Activated naive CD8-positive, alpha-beta T cell treated with anti-CD3 and anti-CD28 coated beads for 36 hours (primary cell): ENCODE data around the gene ZSCAN5B. TPM values are rescaled to one million over a fixed set of nuclear protein-coding genes. Genes with fewer than 3 reads are reported as not detected.
"Not testable (repeated sequence)": the region's sequence is repeated elsewhere in the genome, so short reads cannot be mapped to it uniquely, and the experiment has no call there.

Experiments
- DNase-seq: peaks from one replicate; pipeline ENCODE4 v3.0.0; 2021
- H3K27ac Mint-ChIP-seq: one replicate; pipeline ENCODE4 v1.8.0; 2022; ENCODE audit warnings: mild to moderate bottlenecking, moderate library complexity, mixed read lengths
- H3K27me3 Mint-ChIP-seq: one replicate; pipeline ENCODE4 v1.8.0; 2022; ENCODE audit warnings: mild to moderate bottlenecking, mixed read lengths
- H3K36me3 Mint-ChIP-seq: one replicate; pipeline ENCODE4 v1.8.0; 2021; ENCODE audit warnings: mild to moderate bottlenecking, mixed read lengths
- H3K4me1 Mint-ChIP-seq: one replicate; pipeline ENCODE4 v1.8.0; 2021; ENCODE audit warnings: mixed read lengths
- H3K4me3 Mint-ChIP-seq: one replicate; pipeline ENCODE4 v1.8.0; 2022; ENCODE audit warnings: mild to moderate bottlenecking, moderate library complexity, mixed read lengths
- H3K9me3 Mint-ChIP-seq: one replicate; pipeline ENCODE4 v1.8.0; 2022; ENCODE audit warnings: mixed read lengths
- total RNA-seq, 2 experiments: library from RNA; stranded (reverse); gene quantifications; one replicate each; pipeline ENCODE4 v1.2.3, GENCODE V29; 2021

Gene ZSCAN5B
- not detected for total RNA-seq

GRCh38 chr19:56197646-56198045 is at the start of gene ZSCAN5B:
Gene ZSCAN5B (minus strand): TSS chr19:56197783. CDS start chr19:56193052, 4,731 bp downstream.
- H3K4me3 Mint-ChIP-seq, H3K36me3 Mint-ChIP-seq, H3K4me1 Mint-ChIP-seq, H3K27ac Mint-ChIP-seq, DNase-seq, H3K27me3 Mint-ChIP-seq, H3K9me3 Mint-ChIP-seq: not testable (repeated sequence)

DNA sequence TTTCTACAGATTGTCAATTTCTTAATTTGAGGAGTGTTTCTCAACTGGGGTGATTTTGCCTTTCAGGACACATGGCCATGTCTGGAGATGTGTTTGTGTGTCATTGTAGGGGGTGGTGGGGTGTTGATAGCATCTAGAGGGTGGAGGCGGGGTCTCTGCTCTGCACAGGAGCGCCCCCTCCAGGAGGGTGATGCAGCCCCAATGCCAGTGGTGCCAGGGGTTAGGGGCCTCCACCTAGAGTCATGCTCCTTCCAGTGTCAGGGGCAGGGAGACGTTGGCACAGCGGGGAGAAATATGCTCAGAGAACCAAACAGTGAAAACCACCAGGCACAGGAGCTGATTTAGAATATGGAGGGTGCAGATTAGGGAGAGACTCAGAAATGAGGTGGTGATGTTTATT is 48.2 kb upstream of the ZSCAN5B start:
- DNase-seq, H3K36me3 Mint-ChIP-seq: not testable (repeated sequence)

GRCh38 chr19:56245121-56245740 is 47.6 kb upstream of the ZSCAN5B start:
- Mint-ChIP-seq H3K36me3 (no peaks in the 10 kb centered on the region), H3K27me3 (no peaks in the 10 kb centered on the region), H3K27ac (no peak overlapping the region), H3K9me3 (no peaks in the 10 kb centered on the region), H3K4me3 (no peak overlapping the region), H3K4me1 (no peaks in the 10 kb centered on the region)
- no peak for DNase-seq

More for the DNA sequence above, 48.2 kb upstream of the ZSCAN5B start:
- H3K4me3 Mint-ChIP-seq, H3K27me3 Mint-ChIP-seq, H3K4me1 Mint-ChIP-seq, H3K27ac Mint-ChIP-seq, H3K9me3 Mint-ChIP-seq: not testable (repeated sequence)

DNA sequence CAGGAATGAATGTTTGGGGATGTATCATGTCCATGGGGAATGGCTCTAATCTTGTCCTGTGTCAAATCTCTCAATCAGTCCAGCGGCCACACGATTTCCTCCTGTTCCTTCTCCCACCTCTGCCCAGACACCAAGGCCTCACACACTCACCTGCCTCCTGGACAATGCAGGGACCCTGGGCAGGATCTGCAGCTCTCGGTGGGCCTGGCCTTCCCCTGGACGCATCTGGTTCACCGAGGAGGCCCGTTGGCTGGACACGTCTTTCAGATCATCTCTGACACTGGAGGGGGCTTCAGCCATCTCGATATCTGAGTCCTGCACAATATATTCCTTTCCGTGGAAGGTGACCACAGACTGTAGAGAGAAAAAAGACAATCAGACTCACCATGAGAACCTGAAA is 25.9 kb upstream of the ZSCAN5B start:
- no peaks in the 10 kb centered on the region for H3K9me3 Mint-ChIP-seq
- no peak overlapping the region for H3K4me3 Mint-ChIP-seq
- H3K27me3 Mint-ChIP-seq, result peaks cover 6% of the 10 kb centered on the region
- no peak for DNase-seq
- no peaks in the 10 kb centered on the region for H3K36me3 Mint-ChIP-seq
- no peak overlapping the region for H3K27ac Mint-ChIP-seq
- peaks cover 1% of the 10 kb centered on the region for H3K4me1 Mint-ChIP-seq

GRCh38 chr19:56222901-56223300 is 25.3 kb upstream of the ZSCAN5B start:
- Mint-ChIP-seq H3K27ac (no peak overlapping the region), H3K9me3 (no peaks in the 10 kb centered on the region)

GRCh38 chr19:56221851-56222250 is 24.3 kb upstream of the ZSCAN5B start:
- Mint-ChIP-seq H3K4me3 (no peak overlapping the region), H3K27me3 (peaks cover 19% of the 10 kb centered on the region), H3K36me3 (no peaks in the 10 kb centered on the region), H3K9me3 (no peaks in the 10 kb centered on the region), H3K27ac (no peak overlapping the region), H3K4me1 (peaks cover 4% of the 10 kb centered on the region)
- no peak for DNase-seq

More at GRCh38 chr19:56222901-56223300, 25.3 kb upstream of the ZSCAN5B start:
- Mint-ChIP-seq H3K27me3 (peaks cover 12% of the 10 kb centered on the region), H3K4me1 (peaks cover 3% of the 10 kb centered on the region), H3K4me3 (no peak overlapping the region), H3K36me3 (no peaks in the 10 kb centered on the region)
- no peak for DNase-seq

- peaks cover 23% of the 10 kb centered on the region for H3K27me3 Mint-ChIP-seq
- not testable (repeated sequence) for DNase-seq, H3K9me3 Mint-ChIP-seq, H3K4me3 Mint-ChIP-seq, H3K4me1 Mint-ChIP-seq, H3K27ac Mint-ChIP-seq, H3K36me3 Mint-ChIP-seq
Measured at GRCh38 chr19:56221442-56221841, 23.9 kb upstream of the ZSCAN5B start.

- H3K36me3 Mint-ChIP-seq, result no peaks in the 10 kb centered on the region
- no peak for DNase-seq
- H3K4me3 Mint-ChIP-seq, result no peak overlapping the region
- H3K9me3 Mint-ChIP-seq, result no peaks in the 10 kb centered on the region
- peaks cover 4% of the 10 kb centered on the region for H3K4me1 Mint-ChIP-seq
- H3K27me3 Mint-ChIP-seq, result peaks cover 47% of the 10 kb centered on the region
- no peak overlapping the region for H3K27ac Mint-ChIP-seq
Measured at GRCh38 chr19:56218961-56219360, 21.4 kb upstream of the ZSCAN5B start.

GRCh38 chr19:56217039-56217949 is 19.7 kb upstream of the ZSCAN5B start:
- no peak overlapping the region for H3K27ac Mint-ChIP-seq
- peak overlapping the region; percentile 22 for H3K4me3 Mint-ChIP-seq
- peak; percentile 5 for DNase-seq
- peaks cover 4% of the 10 kb centered on the region for H3K4me1 Mint-ChIP-seq
- H3K27me3 Mint-ChIP-seq, result peaks cover 52% of the 10 kb centered on the region
- H3K9me3 Mint-ChIP-seq, result no peaks in the 10 kb centered on the region
- H3K36me3 Mint-ChIP-seq, result no peaks in the 10 kb centered on the region

GRCh38 chr19:56211718-56212117 is 14.1 kb upstream of the ZSCAN5B start:
- H3K36me3 Mint-ChIP-seq, result no peaks in the 10 kb centered on the region

GRCh38 chr19:56210036-56210435 is 12.5 kb upstream of the ZSCAN5B start:
- H3K4me1 Mint-ChIP-seq, H3K36me3 Mint-ChIP-seq, H3K4me3 Mint-ChIP-seq, DNase-seq, H3K9me3 Mint-ChIP-seq, H3K27ac Mint-ChIP-seq: not testable (repeated sequence)
- peaks cover 18% of the 10 kb centered on the region for H3K27me3 Mint-ChIP-seq

More at GRCh38 chr19:56211718-56212117, 14.1 kb upstream of the ZSCAN5B start:
- Mint-ChIP-seq H3K9me3 (no peaks in the 10 kb centered on the region), H3K4me1 (no peaks in the 10 kb centered on the region), H3K27me3 (peaks cover 35% of the 10 kb centered on the region), H3K27ac (no peak overlapping the region), H3K4me3 (no peak overlapping the region)
- no peak for DNase-seq

DNA sequence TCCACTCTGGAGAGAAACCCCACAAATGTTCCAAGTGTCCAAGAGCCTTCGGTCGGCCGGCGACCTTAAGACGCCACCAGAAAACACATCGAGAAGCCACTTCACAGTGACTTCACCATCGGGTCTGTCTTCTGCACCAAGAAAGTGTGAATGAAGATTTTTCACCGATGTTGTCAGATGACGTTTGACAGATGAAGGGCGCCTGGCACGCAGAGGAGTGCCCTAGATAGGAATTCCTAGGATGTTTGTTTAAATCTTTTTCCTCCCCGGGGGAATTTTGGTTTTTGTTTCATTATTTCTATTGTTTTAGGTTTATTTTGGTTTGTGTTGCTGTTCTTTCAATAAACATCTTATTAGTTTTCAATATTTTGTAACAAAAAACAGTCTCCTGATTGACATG is 11.5 kb upstream of the ZSCAN5B start:
- no peak overlapping the region for H3K4me3 Mint-ChIP-seq

DNA sequence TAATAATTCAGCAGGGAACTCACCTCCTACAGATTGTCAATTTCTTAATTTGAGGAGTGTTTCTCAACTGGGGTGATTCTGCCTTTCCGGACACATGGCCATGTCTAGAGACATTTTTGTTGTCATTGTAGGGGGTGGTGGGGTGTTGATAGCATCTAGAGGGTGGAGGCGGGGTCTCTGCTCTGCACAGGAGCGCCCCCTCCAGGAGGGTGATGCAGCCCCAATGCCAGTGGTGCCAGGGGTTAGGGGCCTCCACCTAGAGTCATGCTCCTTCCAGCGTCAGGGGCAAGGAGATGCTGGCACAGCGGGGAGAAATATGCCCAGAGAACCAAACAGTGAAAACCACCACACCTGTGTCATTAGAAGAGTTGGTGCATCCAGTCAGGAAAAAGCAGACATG is 10.0 kb upstream of the ZSCAN5B start:
- not testable (repeated sequence) for H3K27me3 Mint-ChIP-seq, H3K36me3 Mint-ChIP-seq, H3K4me1 Mint-ChIP-seq, DNase-seq, H3K9me3 Mint-ChIP-seq, H3K27ac Mint-ChIP-seq, H3K4me3 Mint-ChIP-seq

More for the DNA sequence above, 11.5 kb upstream of the ZSCAN5B start:
- H3K27me3 Mint-ChIP-seq, result peaks cover 8% of the 10 kb centered on the region
- H3K4me1 Mint-ChIP-seq, result no peaks in the 10 kb centered on the region
- H3K27ac Mint-ChIP-seq, result no peak overlapping the region
- no peak for DNase-seq
- no peaks in the 10 kb centered on the region for H3K9me3 Mint-ChIP-seq
- no peaks in the 10 kb centered on the region for H3K36me3 Mint-ChIP-seq

- no peak within 1 kb of the TSS for H3K27ac Mint-ChIP-seq
Measured at GRCh38 chr19:56201973-56202372, 4.4 kb upstream of the ZSCAN5B start, which contains the start of gene ZSCAN5C. Gene ZSCAN5C (plus strand): TSS chr19:56202273. CDS start chr19:56205914, 3,641 bp downstream.

GRCh38 chr19:56199687-56200086 is 2.1 kb upstream of the ZSCAN5B start:
- no peak for DNase-seq
- Mint-ChIP-seq H3K9me3 (no peaks in the 10 kb centered on the region), H3K4me1 (no peaks in the 10 kb centered on the region), H3K27me3 (peaks cover 4% of the 10 kb centered on the region), H3K36me3 (no peaks in the 10 kb centered on the region), H3K4me3 (no peak overlapping the region), H3K27ac (no peak overlapping the region)

More at GRCh38 chr19:56201973-56202372, 4.4 kb upstream of the ZSCAN5B start, which contains the start of gene ZSCAN5C:
- H3K9me3 Mint-ChIP-seq, result no peaks in the 10 kb centered on the region
- H3K27me3 Mint-ChIP-seq, result peaks cover 4% of the 10 kb centered on the region
- no peaks in the 10 kb centered on the region for H3K36me3 Mint-ChIP-seq
- no peak within 1 kb of the TSS for H3K4me3 Mint-ChIP-seq
- no peaks in the 10 kb centered on the region for H3K4me1 Mint-ChIP-seq
- no peak for DNase-seq
